Lower leg skin (tissue), 4 donors: ENCODE results near the gene HINFP. TPM values are rescaled to one million over a fixed set of nuclear protein-coding genes. Genes with fewer than 3 reads are reported as not detected.

Source experiments
- total RNA-seq, 4 donors: library from RNA; depleted of rRNA; stranded (reverse); fragments of >200 nt; gene quantifications; one replicate each; pipeline ENCODE4 v1.1.0, GENCODE V29; 2016

The HINFP gene
- total RNA-seq, 4 donors from 2014 or later: 15.0 to 39.6 (median 31.2) TPM

Other genes starting within 250 kb of the HINFP start
- not detected for gene CXCR5, start 237.7 kb upstream of the HINFP start, total RNA-seq
- 10 to 100 TPM; 34.5 to 59.4 (median 45.8) TPM for gene BCL9L, start 195.7 kb upstream of the HINFP start, total RNA-seq
- gene UPK2, start 165.3 kb upstream of the HINFP start, total RNA-seq: not detected
- not detected for gene FOXR1, start 149.8 kb upstream of the HINFP start, total RNA-seq
- 10 to 100 TPM; 21.2 to 66.8 (median 39.9) TPM for gene CENATAC, start 123.4 kb upstream of the HINFP start, total RNA-seq
- 1,000 to 10,000 TPM; 1,252 to 2,859 (median 1,930) TPM for gene RPS25, start 103.2 kb upstream of the HINFP start, total RNA-seq
- 10 to 100 TPM; 40.3 to 53.4 (median 52.2) TPM for gene TRAPPC4, start 102.8 kb upstream of the HINFP start, total RNA-seq
- gene SLC37A4, start 90.7 kb upstream of the HINFP start, total RNA-seq: 10 to 100 TPM; 14.0 to 25.4 (median 19.5) TPM
- gene HYOU1, start 64.4 kb upstream of the HINFP start, total RNA-seq: 10 to 100 TPM; 21.8 to 47.0 (median 33.0) TPM
- 10 to 100 TPM; 30.2 to 44.1 (median 41.3) TPM for gene VPS11, start 53.8 kb upstream of the HINFP start, total RNA-seq
- gene HMBS, start 36.7 kb upstream of the HINFP start, total RNA-seq: 10 to 100 TPM in 3 of 4 donors, 1 to 10 TPM in 1; 8.8 to 11.9 (median 11.1) TPM
- 10 to 100 TPM; 18.9 to 46.9 (median 27.5) TPM for gene DPAGT1, start 19.7 kb upstream of the HINFP start, total RNA-seq
- gene C2CD2L, start 14.2 kb upstream of the HINFP start, total RNA-seq: 10 to 100 TPM; 16.8 to 27.2 (median 22.6) TPM
- 1 to 10 TPM in 1 of 4 donors, under 1 TPM in 3; 0.52 to 1.1 (median 0.67) TPM for gene ABCG4, start 27.5 kb downstream of the HINFP start, total RNA-seq
- gene NLRX1, start 47.1 kb downstream of the HINFP start, total RNA-seq: 10 to 100 TPM; 31.4 to 58.0 (median 47.1) TPM
- gene NHERF4, start 63.9 kb downstream of the HINFP start, total RNA-seq: under 1 TPM in 2 of 4 donors, not detected in 2; 0.27 to 0.53 TPM
- gene CBL, start 84.8 kb downstream of the HINFP start, total RNA-seq: 10 to 100 TPM; 11.7 to 14.6 (median 14.0) TPM
- gene MCAM, start 195.6 kb downstream of the HINFP start, total RNA-seq: 100 to 1,000 TPM; 103 to 198 (median 183) TPM
- gene RNF26, start 212.9 kb downstream of the HINFP start, total RNA-seq: 10 to 100 TPM in 3 of 4 donors, 1 to 10 TPM in 1; 6.7 to 16.8 (median 13.1) TPM
- gene C1QTNF5, start 219.3 kb downstream of the HINFP start, total RNA-seq: 10 to 100 TPM in 1 of 4 donors, 1 to 10 TPM in 3; 4.2 to 14.3 (median 8.6) TPM
- gene MFRP, start 225.1 kb downstream of the HINFP start, total RNA-seq: not detected